Glutamatergic neuron (in vitro differentiated cells): ENCODE measurements around the gene TMEM163. TPM values are rescaled to one million over a fixed set of nuclear protein-coding genes. Genes with fewer than 3 reads are reported as not detected.

Experiments
- DNase-seq: peaks from one replicate; pipeline ENCODE4 v3.0.0; 2022
- H3K27ac Mint-ChIP-seq: one replicate; pipeline ENCODE4 v1.8.0; 2020; ENCODE audit warnings: mild to moderate bottlenecking, mixed read lengths, inconsistent platforms; ENCODE audit not compliant: unreplicated experiment
- H3K27me3 Mint-ChIP-seq: one replicate; pipeline ENCODE4 v1.8.0; 2020; ENCODE audit warnings: mild to moderate bottlenecking, moderate library complexity, mixed read lengths, inconsistent platforms; ENCODE audit not compliant: unreplicated experiment
- H3K36me3 Mint-ChIP-seq: one replicate; pipeline ENCODE4 v1.8.0; 2020; ENCODE audit warnings: mild to moderate bottlenecking, mixed read lengths, inconsistent platforms; ENCODE audit not compliant: unreplicated experiment
- H3K4me1 Mint-ChIP-seq: one replicate; pipeline ENCODE4 v1.8.0; 2020; ENCODE audit warnings: mild to moderate bottlenecking, low read depth, mixed read lengths, inconsistent platforms; ENCODE audit not compliant: unreplicated experiment
- H3K4me3 Mint-ChIP-seq: one replicate; pipeline ENCODE4 v1.8.0; 2020; ENCODE audit warnings: mild to moderate bottlenecking, mixed read lengths, inconsistent platforms; ENCODE audit not compliant: unreplicated experiment
- H3K9me3 Mint-ChIP-seq: one replicate; pipeline ENCODE4 v1.8.0; 2020; ENCODE audit warnings: mild to moderate bottlenecking, moderate library complexity, mixed read lengths, inconsistent platforms; ENCODE audit not compliant: unreplicated experiment
- total RNA-seq: library from RNA; stranded (reverse); fragmentation: NEBNext Ultra II Directional; extraction: Animal tissue kit (Norgen Biotek cat#: 25700); gene quantifications from one replicate; pipeline ENCODE4 v1.2.1, GENCODE V29; 2021; ENCODE audit not compliant: unreplicated experiment
- TF ChIP-seq, protein P1 (sequence below): fragments of 200-600 bp; sonication (generic); IDR thresholded peaks from one replicate; pipeline ENCODE4 v1.5.0; 2021; ENCODE audit not compliant: partially characterized antibody, unreplicated experiment

Gene TMEM163
- total RNA-seq, 1 donor from 2014 or later = 27.7 TPM

DNA sequence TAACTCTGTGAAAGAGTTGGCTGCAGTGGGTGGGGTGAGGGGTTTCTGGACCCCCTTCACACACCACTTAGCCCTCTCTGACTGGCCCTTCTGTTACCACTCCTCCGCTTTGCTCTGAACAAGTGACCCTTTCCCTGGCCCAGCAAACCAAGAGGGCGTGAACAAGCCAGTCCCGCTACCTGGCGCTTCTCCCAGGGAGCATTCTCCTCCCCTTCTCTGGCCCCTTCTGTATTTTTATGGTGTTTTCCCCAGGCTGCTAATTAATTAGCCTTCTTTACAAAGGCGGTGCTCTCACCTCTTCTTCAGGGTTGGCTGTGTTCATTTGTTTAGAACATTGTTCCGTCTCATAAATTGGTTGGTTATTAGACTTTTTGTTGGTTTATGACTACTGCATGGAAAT is 284.8 kb downstream of the TMEM163 start:
- Mint-ChIP-seq H3K4me1 (no peaks in the 10 kb centered on the region), H3K27ac (no peak overlapping the region)
- DNase-seq = no peak

DNA sequence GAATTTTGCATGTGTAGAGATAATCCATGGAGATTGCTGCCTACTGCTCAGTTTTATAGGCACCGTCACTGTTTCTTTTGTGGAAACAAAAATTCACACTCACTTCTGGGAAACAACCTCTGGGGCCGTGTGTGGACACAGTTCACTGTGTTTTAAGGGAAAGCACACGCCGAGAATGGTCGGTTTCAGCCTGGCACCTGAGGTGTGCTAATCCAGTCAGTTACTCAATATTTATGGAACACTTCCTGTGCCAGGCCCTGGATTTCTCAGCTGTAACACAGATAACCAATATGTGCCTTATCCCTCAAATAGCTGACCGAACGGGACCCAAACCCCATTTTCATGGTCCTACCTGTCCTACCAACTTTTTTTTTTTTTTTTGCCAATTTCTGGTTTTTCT is 285.3 kb downstream of the TMEM163 start:
- no peak overlapping the region for H3K4me3 Mint-ChIP-seq
- TF ChIP-seq, protein P1, sequence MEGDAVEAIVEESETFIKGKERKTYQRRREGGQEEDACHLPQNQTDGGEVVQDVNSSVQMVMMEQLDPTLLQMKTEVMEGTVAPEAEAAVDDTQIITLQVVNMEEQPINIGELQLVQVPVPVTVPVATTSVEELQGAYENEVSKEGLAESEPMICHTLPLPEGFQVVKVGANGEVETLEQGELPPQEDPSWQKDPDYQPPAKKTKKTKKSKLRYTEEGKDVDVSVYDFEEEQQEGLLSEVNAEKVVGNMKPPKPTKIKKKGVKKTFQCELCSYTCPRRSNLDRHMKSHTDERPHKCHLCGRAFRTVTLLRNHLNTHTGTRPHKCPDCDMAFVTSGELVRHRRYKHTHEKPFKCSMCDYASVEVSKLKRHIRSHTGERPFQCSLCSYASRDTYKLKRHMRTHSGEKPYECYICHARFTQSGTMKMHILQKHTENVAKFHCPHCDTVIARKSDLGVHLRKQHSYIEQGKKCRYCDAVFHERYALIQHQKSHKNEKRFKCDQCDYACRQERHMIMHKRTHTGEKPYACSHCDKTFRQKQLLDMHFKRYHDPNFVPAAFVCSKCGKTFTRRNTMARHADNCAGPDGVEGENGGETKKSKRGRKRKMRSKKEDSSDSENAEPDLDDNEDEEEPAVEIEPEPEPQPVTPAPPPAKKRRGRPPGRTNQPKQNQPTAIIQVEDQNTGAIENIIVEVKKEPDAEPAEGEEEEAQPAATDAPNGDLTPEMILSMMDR = no peak
- H3K27me3 Mint-ChIP-seq = peaks cover 6% of the 10 kb centered on the region

More for the DNA sequence above, 284.8 kb downstream of the TMEM163 start:
- Mint-ChIP-seq H3K9me3 (no peaks in the 10 kb centered on the region), H3K27me3 (peaks cover 6% of the 10 kb centered on the region), H3K36me3 (peaks cover 7% of the 10 kb centered on the region), H3K4me3 (no peak overlapping the region)
- TF ChIP-seq, protein P1 = no peak

GRCh38 chr2:134432435-134432883 is 286.3 kb downstream of the TMEM163 start:
- Mint-ChIP-seq H3K27me3 (peaks cover 6% of the 10 kb centered on the region), H3K36me3 (peaks cover 8% of the 10 kb centered on the region), H3K9me3 (no peaks in the 10 kb centered on the region), H3K4me3 (no peak overlapping the region), H3K4me1 (no peaks in the 10 kb centered on the region), H3K27ac (no peak overlapping the region)
- TF ChIP-seq, protein P1 = no peak
- DNase-seq = no peak

More for the DNA sequence above, 285.3 kb downstream of the TMEM163 start:
- no peaks in the 10 kb centered on the region for H3K4me1 Mint-ChIP-seq
- H3K9me3 Mint-ChIP-seq = no peaks in the 10 kb centered on the region
- DNase-seq = no peak
- H3K36me3 Mint-ChIP-seq = peaks cover 7% of the 10 kb centered on the region
- H3K27ac Mint-ChIP-seq = no peak overlapping the region

DNA sequence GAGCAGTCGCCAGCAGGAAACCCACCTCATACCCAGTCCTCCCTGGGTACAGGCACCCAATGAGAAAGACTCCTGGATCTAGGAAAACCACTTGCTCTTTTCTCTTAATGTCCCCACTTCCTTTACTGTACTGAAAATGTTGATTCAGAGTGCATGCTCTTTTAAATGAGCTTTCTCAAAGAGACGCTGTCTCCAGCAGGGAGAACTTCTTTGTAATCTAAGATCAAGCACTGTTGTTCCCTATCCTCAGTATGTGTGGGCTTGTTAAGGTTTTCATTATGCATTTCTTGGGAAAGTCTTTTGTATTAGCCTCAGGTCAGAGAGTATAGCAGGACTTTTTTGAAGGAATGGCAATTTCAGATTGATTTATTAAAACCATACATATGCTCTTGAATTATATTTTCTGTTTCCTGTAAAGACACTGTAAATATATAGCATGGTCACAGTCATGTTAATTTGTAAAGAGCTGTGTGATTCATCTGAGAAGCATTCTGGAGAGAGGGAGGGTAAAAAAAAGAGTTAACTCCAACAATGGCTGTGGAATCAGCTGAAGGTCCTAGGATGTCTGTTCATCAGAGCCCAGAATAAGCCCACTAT is 286.9 kb downstream of the TMEM163 start:
- Mint-ChIP-seq H3K36me3 (peaks cover 12% of the 10 kb centered on the region), H3K4me1 (no peaks in the 10 kb centered on the region), H3K27me3 (peaks cover 6% of the 10 kb centered on the region), H3K27ac (no peak overlapping the region), H3K4me3 (no peak overlapping the region), H3K9me3 (no peaks in the 10 kb centered on the region)
- TF ChIP-seq, protein P1 = no peak
- no peak for DNase-seq

GRCh38 chr2:134429886-134430285 is 288.9 kb downstream of the TMEM163 start:
- no peak for DNase-seq
- H3K4me3 Mint-ChIP-seq = no peak overlapping the region
- no peaks in the 10 kb centered on the region for H3K4me1 Mint-ChIP-seq
- peaks cover 6% of the 10 kb centered on the region for H3K27me3 Mint-ChIP-seq
- H3K27ac Mint-ChIP-seq = no peak overlapping the region
- TF ChIP-seq, protein P1 = no peak
- H3K36me3 Mint-ChIP-seq = peaks cover 6% of the 10 kb centered on the region
- no peaks in the 10 kb centered on the region for H3K9me3 Mint-ChIP-seq
